Endodermal cell (in vitro differentiated cells): ENCODE measurements around the gene SYNGR1. TPM values are rescaled to one million over a fixed set of nuclear protein-coding genes. Genes with fewer than 3 reads are reported as not detected.

Source experiments
- DNase-seq: peaks from one replicate; pipeline ENCODE4 v3.0.0-alpha.2; 2017
- H3K27ac ChIP-seq: 2 replicates; pipeline ENCODE4 v1.5.1; 2013; ENCODE audit warnings: mild to moderate bottlenecking, low read depth, low read length, moderate library complexity
- H3K27me3 ChIP-seq: 2 replicates; pipeline ENCODE4 v1.6.1; 2013; ENCODE audit warnings: mild to moderate bottlenecking, low read length, moderate library complexity; ENCODE audit not compliant: insufficient read depth, control insufficient read depth, poor library complexity, severe bottlenecking
- H3K36me3 ChIP-seq: 2 replicates; pipeline ENCODE4 v1.7.0; 2013; ENCODE audit warnings: mild to moderate bottlenecking, low read length, moderate library complexity; ENCODE audit not compliant: control insufficient read depth, insufficient read depth
- H3K4me1 ChIP-seq: one replicate; pipeline ENCODE4 v1.7.0; 2013; ENCODE audit warnings: low read length; ENCODE audit not compliant: control insufficient read depth, insufficient read depth
- H3K4me3 ChIP-seq: 2 replicates; pipeline ENCODE4 v1.5.1; 2013; ENCODE audit warnings: mild to moderate bottlenecking, low read length, moderate library complexity
- H3K9ac ChIP-seq: 2 replicates; pipeline ENCODE4 v1.6.1; 2013; ENCODE audit warnings: mild to moderate bottlenecking, low read length, moderate library complexity; ENCODE audit not compliant: poor library complexity, severe bottlenecking; ENCODE audit errors: extremely low read depth
- H3K9me3 ChIP-seq: 2 replicates; pipeline ENCODE4 v1.6.1; 2013; ENCODE audit warnings: mild to moderate bottlenecking, low read length, moderate library complexity; ENCODE audit not compliant: control insufficient read depth
- H3K27ac Mint-ChIP-seq: 2 replicates; pipeline ENCODE4 v1.8.0; 2020; ENCODE audit warnings: mixed read lengths
- H3K27me3 Mint-ChIP-seq: 2 replicates; pipeline ENCODE4 v1.8.0; 2021; ENCODE audit warnings: mild to moderate bottlenecking, mixed read lengths; ENCODE audit not compliant: insufficient read depth
- H3K36me3 Mint-ChIP-seq: 2 replicates; pipeline ENCODE4 v1.8.0; 2020; ENCODE audit warnings: low read depth, mixed read lengths
- H3K4me1 Mint-ChIP-seq: 2 replicates; pipeline ENCODE4 v1.8.0; 2020; ENCODE audit warnings: mixed read lengths
- H3K4me3 Mint-ChIP-seq: 2 replicates; pipeline ENCODE4 v1.8.0; 2020; ENCODE audit warnings: mild to moderate bottlenecking, moderate library complexity, mixed read lengths
- H3K9me3 Mint-ChIP-seq: 2 replicates; pipeline ENCODE4 v1.8.0; 2020; ENCODE audit warnings: mild to moderate bottlenecking, mixed read lengths
- WGBS, 2 experiments: methylation state at CpG; one replicate each; pipeline versions ENCODE4 v1.1.5 to v1.1.7; 2013; ENCODE audit warnings: missing lambda C conversion rate in 2 of 2, mixed read lengths in 1 of 2; ENCODE audit not compliant: insufficient coverage in 1 of 2, insufficient read length in 1 of 2; 5-methylcytosine and 5-hydroxymethylcytosine counted together
- total RNA-seq, 2 donors: library from RNA; stranded (reverse); fragmentation: NEBNext Ultra II Directional in 1 of 2; extraction: Animal tissue kit (Norgen Biotek cat#: 25700) in 1 of 2; gene quantifications; 2 replicates in 1 of 2; 3 replicates in 1 of 2; pipeline ENCODE4 v1.2.1, GENCODE V29; 2021
- TF ChIP-seq, protein P1 (sequence below): fragments of 200-600 bp; sonication (generic); conservative IDR thresholded peaks from 2 replicates; pipeline ENCODE4 v1.5.0; 2021; ENCODE audit warnings: antibody characterized with exemption, mild to moderate bottlenecking

Gene SYNGR1
- total RNA-seq, 2 donors from 2014 or later, result 19.0 to 36.3 TPM

DNA sequence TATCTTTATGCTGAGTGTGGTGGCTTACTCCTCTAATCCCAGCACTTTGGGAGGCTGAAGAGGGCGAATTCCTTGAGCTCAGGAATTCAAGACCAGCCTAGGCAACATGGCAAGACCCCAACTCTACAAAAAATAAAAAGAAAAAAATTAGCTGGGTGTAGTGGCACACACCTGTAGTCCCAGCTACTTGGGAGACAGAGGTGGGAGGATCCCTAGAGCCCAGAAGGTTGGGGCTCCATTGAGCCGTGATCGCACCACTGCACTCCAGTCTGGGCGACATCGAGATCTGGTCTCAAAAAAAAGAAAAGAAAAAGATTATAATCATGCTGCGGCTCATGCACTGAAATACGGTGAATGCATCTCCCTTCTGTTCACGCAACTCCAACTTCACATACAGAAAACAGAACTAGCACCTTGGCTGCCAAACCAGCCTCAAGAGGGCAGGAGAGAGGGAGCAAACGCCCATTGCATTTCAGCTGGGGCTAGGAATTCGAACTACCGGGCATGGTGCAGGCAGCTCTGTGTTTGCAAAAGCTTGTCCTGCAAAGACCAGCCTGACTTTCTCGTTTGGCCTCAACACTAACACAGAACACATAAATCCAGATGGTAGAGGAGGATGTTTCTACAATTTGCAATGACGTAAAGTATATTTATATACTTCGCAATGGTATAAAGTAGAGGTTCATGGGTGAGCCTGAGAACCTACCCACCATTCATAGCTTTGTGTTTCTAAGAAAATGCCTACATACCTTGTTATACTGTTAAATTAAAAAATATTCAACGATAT is 6.3 kb upstream of the SYNGR1 start:
- H3K4me3 ChIP-seq, result no peak overlapping the region

DNA sequence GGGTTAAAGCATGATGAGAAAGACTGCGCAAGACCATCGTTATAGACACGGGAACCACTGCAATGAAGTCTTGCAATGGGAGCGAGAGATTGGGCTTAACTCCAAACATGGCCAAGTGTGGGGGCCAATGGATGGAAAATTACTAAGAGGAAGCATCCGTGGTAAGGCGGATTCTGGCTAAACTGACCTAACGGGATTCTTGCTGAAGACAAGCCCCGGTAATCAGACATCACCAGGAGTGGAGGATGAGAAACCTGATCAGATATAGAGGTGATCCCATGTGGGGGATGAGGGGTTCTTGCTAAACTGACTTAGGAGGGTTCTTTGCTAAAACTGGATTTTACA is 5.8 kb upstream of the SYNGR1 start:
- Mint-ChIP-seq H3K27ac (no peak overlapping the region), H3K9me3 (no peaks in the 10 kb centered on the region), H3K27me3 (peaks cover 5% of the 10 kb centered on the region), H3K4me1 (peaks cover 3% of the 10 kb centered on the region), H3K4me3 (no peak overlapping the region), H3K36me3 (no peaks in the 10 kb centered on the region)
- H3K9me3 ChIP-seq, result no peaks in the 10 kb centered on the region
- no peak overlapping the region for H3K4me3 ChIP-seq
- no peaks in the 10 kb centered on the region for H3K4me1 ChIP-seq
- DNase-seq, result no peak
- no peak overlapping the region for H3K9ac ChIP-seq
- WGBS, 2 experiments, result 81% methylated on average over 8 of the region's 8 CpGs
- H3K27ac ChIP-seq, result no peak overlapping the region
- H3K27me3 ChIP-seq, result no peaks in the 10 kb centered on the region
- TF ChIP-seq, protein P1, sequence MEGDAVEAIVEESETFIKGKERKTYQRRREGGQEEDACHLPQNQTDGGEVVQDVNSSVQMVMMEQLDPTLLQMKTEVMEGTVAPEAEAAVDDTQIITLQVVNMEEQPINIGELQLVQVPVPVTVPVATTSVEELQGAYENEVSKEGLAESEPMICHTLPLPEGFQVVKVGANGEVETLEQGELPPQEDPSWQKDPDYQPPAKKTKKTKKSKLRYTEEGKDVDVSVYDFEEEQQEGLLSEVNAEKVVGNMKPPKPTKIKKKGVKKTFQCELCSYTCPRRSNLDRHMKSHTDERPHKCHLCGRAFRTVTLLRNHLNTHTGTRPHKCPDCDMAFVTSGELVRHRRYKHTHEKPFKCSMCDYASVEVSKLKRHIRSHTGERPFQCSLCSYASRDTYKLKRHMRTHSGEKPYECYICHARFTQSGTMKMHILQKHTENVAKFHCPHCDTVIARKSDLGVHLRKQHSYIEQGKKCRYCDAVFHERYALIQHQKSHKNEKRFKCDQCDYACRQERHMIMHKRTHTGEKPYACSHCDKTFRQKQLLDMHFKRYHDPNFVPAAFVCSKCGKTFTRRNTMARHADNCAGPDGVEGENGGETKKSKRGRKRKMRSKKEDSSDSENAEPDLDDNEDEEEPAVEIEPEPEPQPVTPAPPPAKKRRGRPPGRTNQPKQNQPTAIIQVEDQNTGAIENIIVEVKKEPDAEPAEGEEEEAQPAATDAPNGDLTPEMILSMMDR, result no peak
- H3K36me3 ChIP-seq, result no peaks in the 10 kb centered on the region

More for the DNA sequence above, 6.3 kb upstream of the SYNGR1 start:
- Mint-ChIP-seq H3K27me3 (peaks cover 5% of the 10 kb centered on the region), H3K27ac (no peak overlapping the region), H3K9me3 (no peaks in the 10 kb centered on the region), H3K4me1 (peaks cover 3% of the 10 kb centered on the region), H3K4me3 (no peak overlapping the region), H3K36me3 (no peaks in the 10 kb centered on the region)
- 45 to 50% methylated on average over 8 to 14 of the region's 15 CpGs for WGBS, 2 experiments
- H3K36me3 ChIP-seq, result no peaks in the 10 kb centered on the region
- H3K4me1 ChIP-seq, result no peaks in the 10 kb centered on the region
- peak; percentile 92 for DNase-seq
- no peak overlapping the region for H3K9ac ChIP-seq
- H3K27ac ChIP-seq, result no peak overlapping the region
- H3K9me3 ChIP-seq, result no peaks in the 10 kb centered on the region
- no peaks in the 10 kb centered on the region for H3K27me3 ChIP-seq
- TF ChIP-seq, protein P1, result peak; percentile 89

DNA sequence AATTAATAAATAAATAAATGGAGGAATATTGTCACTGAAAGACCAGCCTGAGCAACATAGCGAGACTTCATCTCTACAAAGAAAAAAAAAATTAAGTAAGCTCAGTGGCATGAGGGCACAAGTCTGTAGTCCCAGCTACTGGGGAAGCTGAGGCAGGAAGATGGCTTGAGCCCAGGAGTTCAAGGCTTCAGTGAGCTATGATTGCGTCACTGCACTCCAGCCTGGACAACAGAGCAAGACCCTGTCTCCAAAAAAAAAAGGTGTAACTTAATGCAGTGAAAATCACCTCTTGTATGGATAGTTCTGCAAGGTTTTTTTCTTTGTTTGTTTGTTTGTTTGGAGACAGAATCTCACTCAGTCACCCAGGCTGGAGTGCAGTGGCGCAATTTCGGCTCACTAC is 4.6 kb upstream of the SYNGR1 start:
- Mint-ChIP-seq H3K4me1 (peaks cover 3% of the 10 kb centered on the region), H3K27ac (no peak overlapping the region), H3K4me3 (no peak overlapping the region), H3K27me3 (peaks cover 5% of the 10 kb centered on the region), H3K36me3 (no peaks in the 10 kb centered on the region), H3K9me3 (no peaks in the 10 kb centered on the region)
- H3K9ac ChIP-seq, result no peak overlapping the region
- no peak for DNase-seq
- no peak overlapping the region for H3K27ac ChIP-seq
- TF ChIP-seq, protein P1, result no peak
- no peaks in the 10 kb centered on the region for H3K27me3 ChIP-seq
- H3K4me3 ChIP-seq, result no peak overlapping the region
- no peaks in the 10 kb centered on the region for H3K9me3 ChIP-seq
- 78 to 91% methylated on average over 3 to 4 of the region's 4 CpGs for WGBS, 2 experiments
- no peaks in the 10 kb centered on the region for H3K36me3 ChIP-seq
- no peaks in the 10 kb centered on the region for H3K4me1 ChIP-seq
